Measurements from ENCODE around the gene VPS54.

Gene VPS54

GRCh38 chr2:63875559-63876245, 143.5 kb downstream of the VPS54 start:
- no peak for TF ChIP-seq CTCF (IDR thresholded peaks at IDR 0.05; ENCODE audit: insufficient read depth, missing control alignments)
- DNase-seq (ENCODE audit: insufficient read length, low spot score) = no peak
- no peak for FAIRE-seq

- DNase-seq (ENCODE audit: insufficient read length, low spot score) (no peak), FAIRE-seq (no peak)
- no peak for TF ChIP-seq CTCF (IDR thresholded peaks at IDR 0.05; ENCODE audit: insufficient read depth, missing control alignments)
Observed at GRCh38 chr2:63875131-63875527, 144.1 kb downstream of the VPS54 start.

- DNase-seq (ENCODE audit: insufficient read length, low spot score) (no peak), FAIRE-seq (no peak)
- TF ChIP-seq CTCF (IDR thresholded peaks at IDR 0.05; ENCODE audit: insufficient read depth, missing control alignments) = no peak
Observed at GRCh38 chr2:63874204-63875130, 144.8 kb downstream of the VPS54 start.

- no peak for FAIRE-seq
- TF ChIP-seq CTCF (IDR thresholded peaks at IDR 0.05; ENCODE audit: insufficient read depth, missing control alignments) = no peak
- no peak for DNase-seq (ENCODE audit: insufficient read length, low spot score)
Observed at GRCh38 chr2:63872571-63873328, 146.5 kb downstream of the VPS54 start.

GRCh38 chr2:63871864-63872263, 147.4 kb downstream of the VPS54 start:
- DNase-seq (ENCODE audit: insufficient read length, low spot score) (no peak), FAIRE-seq (no peak)
- TF ChIP-seq CTCF (IDR thresholded peaks at IDR 0.05; ENCODE audit: insufficient read depth, missing control alignments) = no peak

GRCh38 chr2:63870679-63871078, 148.5 kb downstream of the VPS54 start:
- no peak for DNase-seq (ENCODE audit: insufficient read length, low spot score)
- FAIRE-seq = no peak
- TF ChIP-seq CTCF (IDR thresholded peaks at IDR 0.05; ENCODE audit: insufficient read depth, missing control alignments) = no peak

Data from D721Med (cell line).